ENCODE results near the gene THOP1. TPM values are rescaled to one million over a fixed set of nuclear protein-coding genes. Genes with fewer than 3 reads are reported as not detected.

The THOP1 gene
- total and polyA plus RNA-seq, 10 of the 15 experiments (the other 5 are each of a cell fraction or from before 2014, with no cell fraction given): 1.9 to 270 (median 169) TPM

DNA sequence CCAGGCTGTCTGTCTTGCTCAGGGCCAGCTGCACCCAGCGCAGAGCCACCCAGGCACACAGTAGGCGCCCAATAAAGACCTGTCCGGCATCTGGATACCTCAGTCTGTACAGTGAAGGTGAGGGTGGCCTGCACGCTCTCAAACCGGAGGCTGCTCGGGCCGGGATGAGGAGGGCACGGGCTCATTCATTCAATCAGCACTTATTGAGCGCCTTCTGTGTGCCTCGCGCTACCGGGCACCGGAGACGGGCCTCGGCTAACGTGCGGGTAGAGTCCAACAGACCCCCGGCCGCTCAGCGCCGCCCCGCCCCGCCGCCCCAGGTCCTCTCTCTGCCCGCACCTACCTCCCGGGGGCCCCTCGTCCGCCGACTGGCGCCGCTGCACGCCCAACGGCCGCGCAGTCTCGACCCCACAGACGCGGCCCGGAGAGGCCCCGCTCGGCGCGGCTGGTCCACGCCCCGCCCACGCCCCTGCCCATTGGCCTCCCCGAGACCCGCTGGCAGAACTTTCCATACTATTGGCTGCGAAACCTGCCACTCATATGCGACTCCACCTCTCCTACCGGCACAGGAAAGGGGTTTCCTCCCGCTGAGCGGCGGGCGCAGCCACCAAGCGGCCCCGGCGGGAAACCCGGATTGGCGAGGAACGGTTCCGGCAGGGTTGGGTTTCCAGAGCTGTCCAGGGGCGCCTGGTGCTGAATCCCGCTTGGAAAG, 45.5 kb upstream of the THOP1 start, which contains the start of gene SLC39A3 (continued):
- TF ChIP-seq, protein P1, sequence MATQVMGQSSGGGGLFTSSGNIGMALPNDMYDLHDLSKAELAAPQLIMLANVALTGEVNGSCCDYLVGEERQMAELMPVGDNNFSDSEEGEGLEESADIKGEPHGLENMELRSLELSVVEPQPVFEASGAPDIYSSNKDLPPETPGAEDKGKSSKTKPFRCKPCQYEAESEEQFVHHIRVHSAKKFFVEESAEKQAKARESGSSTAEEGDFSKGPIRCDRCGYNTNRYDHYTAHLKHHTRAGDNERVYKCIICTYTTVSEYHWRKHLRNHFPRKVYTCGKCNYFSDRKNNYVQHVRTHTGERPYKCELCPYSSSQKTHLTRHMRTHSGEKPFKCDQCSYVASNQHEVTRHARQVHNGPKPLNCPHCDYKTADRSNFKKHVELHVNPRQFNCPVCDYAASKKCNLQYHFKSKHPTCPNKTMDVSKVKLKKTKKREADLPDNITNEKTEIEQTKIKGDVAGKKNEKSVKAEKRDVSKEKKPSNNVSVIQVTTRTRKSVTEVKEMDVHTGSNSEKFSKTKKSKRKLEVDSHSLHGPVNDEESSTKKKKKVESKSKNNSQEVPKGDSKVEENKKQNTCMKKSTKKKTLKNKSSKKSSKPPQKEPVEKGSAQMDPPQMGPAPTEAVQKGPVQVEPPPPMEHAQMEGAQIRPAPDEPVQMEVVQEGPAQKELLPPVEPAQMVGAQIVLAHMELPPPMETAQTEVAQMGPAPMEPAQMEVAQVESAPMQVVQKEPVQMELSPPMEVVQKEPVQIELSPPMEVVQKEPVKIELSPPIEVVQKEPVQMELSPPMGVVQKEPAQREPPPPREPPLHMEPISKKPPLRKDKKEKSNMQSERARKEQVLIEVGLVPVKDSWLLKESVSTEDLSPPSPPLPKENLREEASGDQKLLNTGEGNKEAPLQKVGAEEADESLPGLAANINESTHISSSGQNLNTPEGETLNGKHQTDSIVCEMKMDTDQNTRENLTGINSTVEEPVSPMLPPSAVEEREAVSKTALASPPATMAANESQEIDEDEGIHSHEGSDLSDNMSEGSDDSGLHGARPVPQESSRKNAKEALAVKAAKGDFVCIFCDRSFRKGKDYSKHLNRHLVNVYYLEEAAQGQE (IDR thresholded peaks at IDR 0.05; ENCODE audit: low read depth, low read length): peak; percentile 99
- TF ChIP-seq IRF4 (IDR thresholded peaks at IDR 0.05; ENCODE audit: low read depth, low read length) (peak; percentile 60; the same call in 1 of the 2 replicates), KAT2A (conservative IDR thresholded peaks at IDR 0.05; ENCODE audit: control insufficient read depth, low read depth, low read length) (no peak), SIN3A (IDR thresholded peaks at IDR 0.05; ENCODE audit: low read depth, low read length) (peak; percentile 96), ZNF207 (IDR thresholded peaks at IDR 0.05; ENCODE audit: borderline replicate concordance) (peak; percentile 75), SIX5 (IDR thresholded peaks at IDR 0.05; ENCODE audit: low read depth, low read length, severe bottlenecking) (peak; percentile 75), FOXK2 (IDR thresholded peaks at IDR 0.05) (peak; percentile 33; the same call in 1 of the 2 replicates), GABPA (IDR thresholded peaks at IDR 0.05; ENCODE audit: low read depth) (peak; percentile 96), TCF3 (IDR thresholded peaks at IDR 0.05; ENCODE audit: borderline replicate concordance, insufficient read depth, low read depth, low read length) (0 out of 2 replicates have a peak, but pooled peaks have one; percentile 60), IKZF1 (conservative IDR thresholded peaks at IDR 0.05) (peak; percentile 87), WRNIP1 (IDR thresholded peaks at IDR 0.05; ENCODE audit: borderline replicate concordance, low read depth, low read length) (0 out of 2 replicates have a peak, but pooled peaks have one; percentile 66), LARP7 (IDR thresholded peaks at IDR 0.05) (0 out of 2 replicates have a peak, but pooled peaks have one; percentile 27), ATF7 (IDR thresholded peaks at IDR 0.05; ENCODE audit: low read depth) (no peak), NR2C1 (IDR thresholded peaks at IDR 0.05) (peak; percentile 68)
- TF ChIP-seq, protein P2, sequence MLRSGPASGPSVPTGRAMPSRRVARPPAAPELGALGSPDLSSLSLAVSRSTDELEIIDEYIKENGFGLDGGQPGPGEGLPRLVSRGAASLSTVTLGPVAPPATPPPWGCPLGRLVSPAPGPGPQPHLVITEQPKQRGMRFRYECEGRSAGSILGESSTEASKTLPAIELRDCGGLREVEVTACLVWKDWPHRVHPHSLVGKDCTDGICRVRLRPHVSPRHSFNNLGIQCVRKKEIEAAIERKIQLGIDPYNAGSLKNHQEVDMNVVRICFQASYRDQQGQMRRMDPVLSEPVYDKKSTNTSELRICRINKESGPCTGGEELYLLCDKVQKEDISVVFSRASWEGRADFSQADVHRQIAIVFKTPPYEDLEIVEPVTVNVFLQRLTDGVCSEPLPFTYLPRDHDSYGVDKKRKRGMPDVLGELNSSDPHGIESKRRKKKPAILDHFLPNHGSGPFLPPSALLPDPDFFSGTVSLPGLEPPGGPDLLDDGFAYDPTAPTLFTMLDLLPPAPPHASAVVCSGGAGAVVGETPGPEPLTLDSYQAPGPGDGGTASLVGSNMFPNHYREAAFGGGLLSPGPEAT (IDR thresholded peaks at IDR 0.05; ENCODE audit: low read depth): peak; percentile 81

Measured in GM12878 (cell line).